Stimulated activated effector memory CD8-positive, alpha-beta T cell treated with anti-CD3 and anti-CD28 coated beads, Interleukin-12 subunit alpha, Interleukin-12 subunit beta, amount 100 ng/mL, for 72 hours (primary cell): ENCODE data around the gene THYN1.
"Not testable (repeated sequence)": the region's sequence is repeated elsewhere in the genome, so short reads cannot be mapped to it uniquely, and the experiment has no call there.

Experiments
- ATAC-seq: fragments of 150-1000 bp; cut with Tn5 transposase; 2 replicates; pipeline ENCODE4 v1.10.0; 2021
- DNase-seq, 2 donors: peaks; one replicate each; pipeline ENCODE4 v3.0.0; 2021 to 2022; ENCODE audit warnings: low spot score in 2 of 2
- H3K27ac Mint-ChIP-seq: one replicate; pipeline ENCODE4 v1.8.0; 2022; ENCODE audit warnings: mild to moderate bottlenecking, mixed read lengths
- H3K36me3 Mint-ChIP-seq: one replicate; pipeline ENCODE4 v1.8.0; 2022; ENCODE audit warnings: mild to moderate bottlenecking, mixed read lengths
- H3K4me1 Mint-ChIP-seq: one replicate; pipeline ENCODE4 v1.8.0; 2022; ENCODE audit warnings: mixed read lengths
- H3K4me3 Mint-ChIP-seq: one replicate; pipeline ENCODE4 v1.8.0; 2022; ENCODE audit warnings: mild to moderate bottlenecking, mixed read lengths
- H3K9me3 Mint-ChIP-seq: one replicate; pipeline ENCODE4 v1.8.0; 2022; ENCODE audit warnings: mixed read lengths

THYN1 gene

GRCh38 chr11:134264966-134265764, 12.0 kb upstream of the THYN1 start:
- Mint-ChIP-seq H3K4me1 (peaks cover 7% of the 10 kb centered on the region), H3K4me3 (no peak overlapping the region), H3K9me3 (no peaks in the 10 kb centered on the region), H3K36me3 (peaks cover 25% of the 10 kb centered on the region), H3K27ac (peak overlapping the region; percentile 43)
- ATAC-seq = no peak
- no peak for DNase-seq

DNA sequence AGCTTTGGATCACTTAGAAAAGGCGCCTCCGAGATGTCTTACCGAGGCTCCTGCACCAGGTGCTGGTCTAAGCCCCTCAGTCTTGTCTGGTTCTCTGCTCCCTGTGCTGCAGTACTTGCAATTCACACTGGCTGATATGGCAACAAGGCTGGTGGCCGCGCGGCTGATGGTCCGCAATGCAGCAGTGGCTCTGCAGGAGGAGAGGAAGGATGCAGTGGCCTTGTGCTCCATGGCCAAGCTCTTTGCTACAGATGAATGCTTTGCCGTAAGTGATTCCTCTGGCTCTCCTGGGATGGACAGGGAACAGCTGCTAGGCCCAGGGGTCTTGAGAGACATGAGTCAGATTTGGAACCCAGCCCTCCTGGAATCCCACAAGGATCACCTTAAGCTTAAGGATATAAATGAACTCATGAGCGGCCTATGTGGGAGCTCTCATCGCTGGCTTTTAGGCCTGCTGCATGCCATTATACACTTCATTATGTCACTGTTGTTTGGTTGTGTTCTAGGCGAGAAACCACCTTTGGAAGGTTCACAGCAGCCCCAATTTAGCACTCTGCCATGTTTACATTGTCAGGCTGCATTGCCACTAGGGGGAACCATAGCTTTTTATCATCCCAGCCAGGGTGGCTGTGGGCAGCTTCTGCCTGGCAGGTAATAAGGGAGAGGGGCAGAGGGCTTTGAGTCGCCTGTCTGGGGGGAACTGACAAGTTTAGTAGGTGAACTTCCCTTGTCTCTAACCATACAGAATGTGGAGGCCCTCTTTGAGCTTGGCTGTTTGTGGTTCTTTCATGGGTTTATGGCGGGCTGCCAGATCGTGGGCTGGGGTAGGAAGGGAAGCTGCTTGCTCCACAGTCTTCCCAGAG, 8.7 kb upstream of the THYN1 start:
- no peak for DNase-seq
- Mint-ChIP-seq H3K4me1 (no peaks in the 10 kb centered on the region), H3K27ac (no peak overlapping the region), H3K36me3 (peaks cover 53% of the 10 kb centered on the region), H3K4me3 (no peak overlapping the region), H3K9me3 (no peaks in the 10 kb centered on the region)
- ATAC-seq = peak; percentile 70

GRCh38 chr11:134260983-134261382, 7.8 kb upstream of the THYN1 start:
- Mint-ChIP-seq H3K36me3 (peaks cover 56% of the 10 kb centered on the region), H3K4me3 (no peak overlapping the region), H3K27ac (no peak overlapping the region), H3K4me1 (peaks cover 4% of the 10 kb centered on the region), H3K9me3 (no peaks in the 10 kb centered on the region)
- no peak for ATAC-seq
- no peak for DNase-seq

DNA sequence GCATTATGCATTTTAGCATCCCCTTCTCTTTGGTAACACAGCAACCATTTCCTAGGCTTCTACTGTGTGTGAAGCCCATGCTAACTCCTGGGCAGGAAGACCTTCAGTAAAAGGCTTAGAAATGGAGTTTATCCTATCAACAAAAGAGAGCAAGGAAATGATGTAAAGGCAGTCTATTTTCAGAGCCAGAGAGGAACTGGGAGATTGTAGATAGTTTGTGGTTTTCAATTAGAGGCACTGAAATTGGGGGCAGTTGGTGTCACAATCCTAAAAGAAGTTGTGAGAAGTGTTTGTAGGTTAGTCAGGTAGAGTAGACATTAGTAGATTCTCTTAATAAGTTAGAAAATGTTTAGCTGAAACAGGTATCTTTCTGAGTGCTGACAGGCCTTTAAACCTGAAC, 7.4 kb upstream of the THYN1 start:
- Mint-ChIP-seq H3K9me3 (no peaks in the 10 kb centered on the region), H3K4me1 (peaks cover 9% of the 10 kb centered on the region), H3K27ac (no peak overlapping the region), H3K4me3 (no peak overlapping the region), H3K36me3 (peaks cover 56% of the 10 kb centered on the region)
- ATAC-seq (no peak), DNase-seq (no peak)

- Mint-ChIP-seq H3K36me3 (peaks cover 49% of the 10 kb centered on the region), H3K9me3 (no peaks in the 10 kb centered on the region)
These were observed 5.4 kb upstream of the THYN1 start for GRCh38 chr11:134258577-134258976.

DNA sequence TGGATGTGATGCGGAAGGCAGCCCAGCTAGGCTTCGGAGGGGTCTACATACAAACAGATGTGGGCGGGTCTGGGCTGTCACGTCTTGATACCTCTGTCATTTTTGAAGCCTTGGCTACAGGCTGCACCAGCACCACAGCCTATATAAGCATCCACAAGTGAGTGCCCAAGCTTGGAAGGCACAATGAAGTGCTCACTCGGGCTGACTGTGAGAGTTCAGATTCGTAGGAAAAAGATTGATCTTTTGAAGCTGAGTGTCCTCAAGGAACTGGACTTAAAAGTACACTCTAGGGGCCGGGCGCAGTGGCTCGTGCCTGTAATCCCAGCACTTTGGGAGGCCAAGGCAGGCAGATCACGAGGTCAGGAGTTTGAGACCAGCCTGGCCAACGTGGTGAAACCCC, 3.9 kb upstream of the THYN1 start:
- Mint-ChIP-seq H3K4me3 (no peak overlapping the region), H3K36me3 (peaks cover 44% of the 10 kb centered on the region), H3K27ac (no peak overlapping the region), H3K9me3 (no peaks in the 10 kb centered on the region), H3K4me1 (peaks cover 30% of the 10 kb centered on the region)
- DNase-seq (no peak), ATAC-seq (no peak)

More at GRCh38 chr11:134258577-134258976, 5.4 kb upstream of the THYN1 start:
- H3K4me1 Mint-ChIP-seq = peaks cover 20% of the 10 kb centered on the region
- no peak for ATAC-seq
- no peak for DNase-seq
- H3K4me3 Mint-ChIP-seq = no peak overlapping the region
- H3K27ac Mint-ChIP-seq = no peak overlapping the region

DNA sequence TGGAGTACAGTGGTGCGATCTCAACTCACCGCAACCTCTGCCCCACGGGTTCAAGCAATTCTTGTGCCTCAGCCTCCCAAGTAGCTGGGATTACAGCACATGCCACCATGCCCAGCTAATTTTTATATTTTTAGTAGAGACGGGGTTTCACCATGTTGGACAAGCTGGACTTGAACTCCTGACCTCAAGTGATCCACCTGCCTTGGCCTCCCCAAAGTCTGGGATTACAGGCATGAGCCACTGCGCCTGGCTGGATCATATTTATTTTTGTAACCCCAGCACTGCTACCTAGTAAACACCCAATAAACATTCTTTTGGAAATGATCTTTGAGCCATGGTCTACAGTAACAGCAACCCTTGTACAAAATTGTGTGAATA, 2.0 kb upstream of the THYN1 start:
- H3K9me3 Mint-ChIP-seq, DNase-seq, ATAC-seq: not testable (repeated sequence)
- peaks cover 37% of the 10 kb centered on the region for H3K4me1 Mint-ChIP-seq
- H3K4me3 Mint-ChIP-seq = peak overlapping the region; percentile 92
- H3K27ac Mint-ChIP-seq = peak overlapping the region; percentile 34
- H3K36me3 Mint-ChIP-seq = peaks cover 33% of the 10 kb centered on the region

- H3K27ac Mint-ChIP-seq = peak overlapping the region; percentile 54
- peak overlapping the region; percentile 92 for H3K4me3 Mint-ChIP-seq
These were observed 1.5 kb upstream of the THYN1 start for GRCh38 chr11:134254433-134255183.

GRCh38 chr11:134252346-134253187, 585 bp downstream of the THYN1 start:
- DNase-seq = no peak
- peak; percentile 14 for ATAC-seq
- H3K36me3 Mint-ChIP-seq = peaks cover 34% of the 10 kb centered on the region
- H3K4me3 Mint-ChIP-seq = peak overlapping the region; percentile 92
- H3K27ac Mint-ChIP-seq = peak overlapping the region; percentile 54
- no peaks in the 10 kb centered on the region for H3K9me3 Mint-ChIP-seq
- peaks cover 55% of the 10 kb centered on the region for H3K4me1 Mint-ChIP-seq

More at GRCh38 chr11:134254433-134255183, 1.5 kb upstream of the THYN1 start:
- H3K9me3 Mint-ChIP-seq = no peaks in the 10 kb centered on the region
- no peak for DNase-seq
- H3K4me1 Mint-ChIP-seq = peaks cover 37% of the 10 kb centered on the region
- peaks cover 33% of the 10 kb centered on the region for H3K36me3 Mint-ChIP-seq
- no peak for ATAC-seq

DNA sequence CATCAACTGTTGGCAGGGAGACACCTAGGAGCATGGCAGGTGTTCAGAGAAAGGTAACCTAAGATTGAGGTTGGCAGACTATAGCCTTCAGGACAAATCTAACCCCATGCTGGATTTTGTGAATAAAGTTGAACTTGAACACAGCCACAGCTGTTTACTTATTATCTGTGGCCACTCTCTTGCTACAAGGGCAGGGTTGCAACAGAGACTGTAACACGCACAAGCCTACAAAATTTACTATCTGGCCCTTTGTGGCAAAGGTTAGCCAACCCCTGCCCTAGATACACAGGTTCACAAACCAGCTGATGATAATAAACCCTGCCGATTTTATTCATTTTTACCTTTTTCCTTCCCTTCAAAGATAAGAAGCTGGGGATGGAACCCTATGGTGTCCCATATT, 2.5 kb downstream of the THYN1 start:
- Mint-ChIP-seq H3K4me1 (peaks cover 48% of the 10 kb centered on the region), H3K4me3 (no peak overlapping the region), H3K27ac (no peak overlapping the region), H3K9me3 (no peaks in the 10 kb centered on the region), H3K36me3 (peaks cover 44% of the 10 kb centered on the region)
- ATAC-seq (no peak), DNase-seq (no peak)

- no peaks in the 10 kb centered on the region for H3K9me3 Mint-ChIP-seq
- peaks cover 46% of the 10 kb centered on the region for H3K4me1 Mint-ChIP-seq
- DNase-seq = no peak
- ATAC-seq = no peak
- H3K27ac Mint-ChIP-seq = no peak overlapping the region
- H3K4me3 Mint-ChIP-seq = no peak overlapping the region
- H3K36me3 Mint-ChIP-seq = peaks cover 47% of the 10 kb centered on the region
These were observed 2.9 kb downstream of the THYN1 start for GRCh38 chr11:134250246-134250645.

- ATAC-seq (peak; percentile 73), DNase-seq (peak in 1 of 2 donors; percentile 70)
- H3K27ac Mint-ChIP-seq = peak overlapping the region; percentile 53
- peak overlapping the region; percentile 1 for H3K4me3 Mint-ChIP-seq
- H3K36me3 Mint-ChIP-seq = peaks cover 59% of the 10 kb centered on the region
- no peaks in the 10 kb centered on the region for H3K9me3 Mint-ChIP-seq
- H3K4me1 Mint-ChIP-seq = peaks cover 37% of the 10 kb centered on the region
These were observed 4.2 kb downstream of the THYN1 start for GRCh38 chr11:134248910-134249480.

DNA sequence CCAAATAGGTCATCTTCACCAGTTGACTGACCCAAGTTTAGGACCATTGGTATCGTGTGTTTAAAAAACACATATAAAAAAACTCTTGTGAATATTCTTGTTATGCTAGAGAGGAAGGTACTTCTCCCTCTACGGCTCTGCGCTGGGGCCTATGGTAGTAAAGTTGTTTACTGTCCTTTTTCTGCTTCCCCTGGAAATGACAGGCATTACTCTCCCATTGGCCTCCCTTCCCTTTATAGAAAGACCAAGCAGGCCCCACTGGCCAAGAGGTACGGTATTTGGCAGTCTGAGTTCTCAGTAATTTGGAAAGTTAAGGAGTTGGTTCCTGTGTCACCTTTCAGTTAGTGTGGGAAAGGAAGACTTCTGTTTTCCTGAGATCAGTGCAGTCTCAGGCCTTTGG, 6.5 kb downstream of the THYN1 start:
- H3K4me3 Mint-ChIP-seq = no peak overlapping the region
- peaks cover 21% of the 10 kb centered on the region for H3K4me1 Mint-ChIP-seq
- no peaks in the 10 kb centered on the region for H3K9me3 Mint-ChIP-seq
- no peak for ATAC-seq
- no peak for DNase-seq
- H3K27ac Mint-ChIP-seq = peak overlapping the region; percentile 35
- H3K36me3 Mint-ChIP-seq = peaks cover 82% of the 10 kb centered on the region

- peak overlapping the region; percentile 35 for H3K27ac Mint-ChIP-seq
- H3K9me3 Mint-ChIP-seq = no peaks in the 10 kb centered on the region
- peaks cover 82% of the 10 kb centered on the region for H3K36me3 Mint-ChIP-seq
- H3K4me3 Mint-ChIP-seq = no peak overlapping the region
- DNase-seq (no peak), ATAC-seq (no peak)
- H3K4me1 Mint-ChIP-seq = peaks cover 18% of the 10 kb centered on the region
These were observed 7.1 kb downstream of the THYN1 start for GRCh38 chr11:134246100-134246499.
